NCI-H2227 (cell line): ENCODE measurements around the gene SLC6A16.
A peak's percentile ranks its signal among the peaks of the same experiment; 100 is the strongest.
"Not testable (repeated sequence)": the region's sequence is repeated elsewhere in the genome, so short reads cannot be mapped to it uniquely, and the experiment has no call there.

ENCODE experiments used
- DNase-seq: peaks from one replicate; lab custom pipeline; 2025; ENCODE audit not compliant: unreplicated experiment; lab: John Stamatoyannopoulos, UW

SLC6A16 gene

DNA sequence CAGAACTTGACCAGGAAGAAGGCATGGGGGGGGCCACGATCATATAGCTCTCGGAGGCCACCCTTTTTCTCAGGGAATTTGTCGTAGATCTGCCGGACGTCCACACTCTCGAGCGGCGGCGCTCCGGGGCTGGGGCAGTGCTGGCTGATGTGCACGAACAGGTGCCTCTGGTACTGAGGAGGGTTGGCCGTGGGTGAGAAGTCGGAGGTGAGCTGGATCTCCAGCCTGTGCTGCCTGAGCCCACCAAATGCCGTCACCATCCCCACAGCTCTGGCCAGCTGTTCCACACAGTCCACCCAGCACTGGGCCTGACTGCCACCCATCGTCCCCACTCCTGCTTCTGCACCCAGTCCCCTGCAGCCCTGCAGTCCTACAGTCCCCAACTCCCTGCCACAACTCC is 22.2 kb upstream of the SLC6A16 start:
- DNase-seq, result no peak

GRCh38 chr19:49344505-49345423 is 19.8 kb upstream of the SLC6A16 start:
- peak; percentile 31 for DNase-seq

DNA sequence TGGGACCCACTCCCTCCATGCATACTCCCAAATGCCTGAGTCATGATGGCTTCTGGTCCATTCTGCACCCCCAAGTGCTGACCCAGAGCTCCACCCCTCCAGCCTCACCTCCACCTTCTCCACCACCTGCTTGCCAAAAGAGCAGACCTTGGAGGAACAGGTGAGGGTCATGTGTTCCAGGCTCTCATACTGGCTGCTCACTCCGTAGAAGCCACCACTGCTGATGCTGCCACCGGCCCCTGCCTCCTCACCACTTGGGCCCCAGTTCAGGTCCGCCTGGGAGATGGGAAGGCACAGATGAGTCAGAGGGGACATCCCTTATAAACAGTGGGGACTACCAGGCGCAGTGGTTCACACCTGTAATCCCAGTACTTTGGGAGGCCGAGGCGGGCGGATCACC is 18.1 kb upstream of the SLC6A16 start:
- no peak for DNase-seq

GRCh38 chr19:49342291-49342721 is 17.3 kb upstream of the SLC6A16 start:
- no peak for DNase-seq

- DNase-seq, result no peak
Measured at GRCh38 chr19:49340865-49341718, 16.1 kb upstream of the SLC6A16 start.

- DNase-seq, result peak; percentile 65
Measured at GRCh38 chr19:49340069-49340864, 15.3 kb upstream of the SLC6A16 start.

DNA sequence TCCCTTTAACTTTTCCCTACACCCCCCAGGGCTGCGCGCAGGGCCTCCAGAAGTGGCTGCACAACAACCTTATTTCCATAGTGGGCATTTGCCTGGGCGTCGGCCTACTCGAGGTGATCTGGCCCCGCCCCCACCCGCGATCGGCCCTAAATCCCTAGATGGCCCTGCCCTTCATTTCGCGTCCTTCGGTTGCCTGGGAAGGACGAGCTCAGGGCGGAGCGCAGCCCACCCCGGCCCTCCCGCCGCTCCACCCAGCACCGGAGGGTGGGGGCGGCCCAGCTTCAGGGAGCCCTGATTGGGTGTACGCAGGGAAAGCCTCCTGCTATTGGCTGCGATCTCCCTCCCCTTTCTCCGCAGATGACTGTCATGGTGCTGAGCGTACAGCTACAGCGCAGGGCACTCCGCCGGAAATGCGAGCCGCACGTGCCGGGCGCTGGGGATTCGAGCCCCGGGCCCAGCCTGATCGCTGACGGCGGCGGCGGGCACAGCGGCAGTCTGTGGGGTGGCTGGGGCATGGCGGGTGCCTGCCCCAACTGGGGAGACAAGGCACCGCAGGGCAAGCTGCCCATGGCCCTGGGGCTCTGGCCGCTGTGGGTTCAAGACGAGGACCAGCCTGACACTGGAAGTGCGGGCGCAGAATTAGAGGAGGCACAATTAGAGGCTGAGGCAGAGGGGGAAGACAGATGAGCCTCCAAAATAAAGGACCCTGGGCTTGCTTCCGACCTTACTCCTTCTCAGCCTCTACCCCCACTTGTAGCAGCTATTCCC is 14.5 kb upstream of the SLC6A16 start:
- peak; percentile 90 for DNase-seq

DNA sequence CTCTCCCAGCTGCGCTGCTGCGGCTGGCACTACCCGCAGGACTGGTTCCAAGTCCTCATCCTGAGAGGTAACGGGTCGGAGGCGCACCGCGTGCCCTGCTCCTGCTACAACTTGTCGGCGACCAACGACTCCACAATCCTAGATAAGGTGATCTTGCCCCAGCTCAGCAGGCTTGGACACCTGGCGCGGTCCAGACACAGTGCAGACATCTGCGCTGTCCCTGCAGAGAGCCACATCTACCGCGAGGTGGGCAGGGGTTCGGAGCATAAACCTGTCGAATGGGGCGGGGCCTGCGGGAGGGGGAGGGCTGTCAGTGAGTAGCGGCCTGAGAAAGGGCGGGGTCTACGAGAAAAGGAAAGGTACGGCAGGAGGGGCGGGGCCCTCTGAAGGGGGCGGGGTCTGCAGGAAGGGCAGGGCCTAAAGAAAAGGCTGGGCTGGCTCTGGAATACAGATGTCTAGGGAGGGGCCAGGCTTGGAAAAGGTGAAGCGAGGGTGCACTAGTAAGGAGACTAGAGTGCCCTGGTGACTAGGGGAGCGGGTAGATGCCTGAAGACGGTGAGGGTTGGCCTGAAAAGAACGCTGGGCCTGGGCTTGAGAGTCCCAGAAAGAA is 13.8 kb upstream of the SLC6A16 start:
- DNase-seq, result peak; percentile 34

DNA sequence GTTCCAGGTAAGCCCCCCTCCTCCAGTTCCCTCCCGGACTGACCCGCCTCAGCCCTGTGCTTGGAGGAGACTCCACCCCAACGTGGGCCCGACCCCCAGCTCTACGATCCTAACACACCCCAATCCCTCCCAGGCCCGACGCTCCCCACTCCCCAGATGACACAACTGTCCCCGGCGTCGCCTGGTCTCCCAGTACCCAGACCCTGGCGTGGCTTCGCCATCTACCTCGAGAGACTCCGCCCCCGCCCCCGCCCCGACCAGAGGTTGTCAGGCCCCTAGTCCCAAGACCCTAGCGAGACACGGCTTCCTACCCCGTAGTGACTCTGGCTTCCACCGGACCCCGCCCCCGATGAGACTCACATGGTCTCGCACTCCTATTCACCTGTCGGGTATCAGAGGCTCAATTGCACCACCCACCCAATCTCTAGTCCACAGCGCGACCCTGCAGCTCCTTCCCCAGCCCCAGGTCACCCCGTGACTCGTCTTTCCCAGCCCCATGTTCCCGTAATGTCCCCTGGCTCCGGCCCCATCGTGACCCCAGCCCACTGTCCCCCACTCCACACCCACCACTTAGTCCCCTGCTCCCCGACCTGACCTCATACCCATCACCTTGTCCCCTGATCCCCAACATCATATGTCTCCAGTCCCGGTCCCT is 13.2 kb upstream of the SLC6A16 start:
- no peak for DNase-seq

GRCh38 chr19:49337267-49338022 is 12.5 kb upstream of the SLC6A16 start:
- no peak for DNase-seq

GRCh38 chr19:49336482-49337266 is 11.7 kb upstream of the SLC6A16 start:
- DNase-seq, result no peak

DNA sequence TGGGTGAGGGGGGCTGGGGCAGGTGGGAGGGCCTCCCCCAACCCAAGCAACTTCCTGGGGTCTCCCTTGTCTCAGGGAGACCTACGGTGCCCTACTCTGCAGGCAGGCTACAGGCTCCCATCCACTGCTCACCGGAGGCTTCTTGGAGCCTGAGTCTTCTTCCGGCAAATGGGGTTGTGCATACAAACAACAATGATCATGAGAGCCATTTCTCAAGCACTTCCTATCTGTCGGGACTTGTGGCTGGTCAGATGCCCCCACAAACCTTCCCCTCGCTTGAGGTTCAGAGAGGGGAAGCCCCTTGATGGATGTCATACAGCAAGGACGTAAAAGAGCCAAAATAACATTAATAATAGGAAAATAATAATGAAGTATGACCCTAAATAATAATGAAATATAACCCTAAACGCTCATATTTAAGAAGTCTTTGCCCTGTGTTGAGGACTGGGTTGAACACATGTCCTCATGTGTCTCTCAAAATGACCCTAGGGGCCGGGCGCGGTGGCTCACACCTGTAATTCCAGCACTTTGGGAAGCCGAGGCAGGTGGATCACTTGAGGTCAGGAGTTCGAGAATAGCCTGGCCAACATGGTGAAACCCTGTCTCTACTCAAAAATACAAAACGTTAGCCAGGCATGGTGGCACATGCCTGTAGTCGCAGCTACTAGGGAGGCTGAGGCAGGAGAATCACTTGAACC is 10.9 kb upstream of the SLC6A16 start:
- no peak for DNase-seq

DNA sequence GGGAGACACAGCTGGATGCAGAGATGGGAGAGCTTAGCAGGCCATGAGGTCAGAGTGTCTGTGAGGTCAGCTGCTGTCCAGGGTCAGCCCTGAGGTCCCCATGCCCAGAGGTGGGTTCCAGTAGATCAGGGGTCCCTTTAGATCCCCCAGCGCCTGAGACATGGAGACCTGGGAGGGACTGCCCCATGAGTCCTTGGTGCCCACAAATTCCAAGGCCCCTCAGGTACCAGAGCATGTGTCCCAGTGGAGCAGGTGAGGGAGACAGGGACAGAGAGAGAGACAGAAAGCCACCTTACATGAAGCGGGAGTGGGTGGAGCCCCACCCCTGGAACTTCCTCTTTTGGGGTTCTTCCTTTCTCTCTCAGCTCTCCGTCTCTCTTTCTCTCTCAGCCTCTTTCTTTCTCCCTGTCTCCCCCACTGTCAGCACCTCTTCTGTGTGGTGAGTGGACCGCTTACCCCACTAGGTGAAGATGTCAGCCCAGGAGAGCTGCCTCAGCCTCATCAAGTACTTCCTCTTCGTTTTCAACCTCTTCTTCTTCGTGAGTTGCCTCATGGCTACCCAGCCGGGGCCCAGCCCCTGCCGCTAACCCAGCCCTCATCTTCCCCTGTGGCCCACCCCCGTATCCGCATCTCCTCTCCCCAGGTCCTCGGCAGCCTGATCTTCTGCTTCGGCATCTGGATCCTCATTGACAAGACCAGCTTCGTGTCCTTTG is 10.2 kb upstream of the SLC6A16 start, which contains the start of gene CD37:
Gene CD37, plus strand, starts transcription at position 336 of the 713 bp plus-strand sequence. Its CDS starts 135 bp downstream, at position 471.
- DNase-seq, result no peak

GRCh38 chr19:49333811-49334288 is 8.9 kb upstream of the SLC6A16 start:
- DNase-seq, result no peak

GRCh38 chr19:49333418-49333805 is 8.4 kb upstream of the SLC6A16 start:
- no peak for DNase-seq

- not testable (repeated sequence) for DNase-seq
Measured at GRCh38 chr19:49332691-49333417, 7.9 kb upstream of the SLC6A16 start.
